ENCODE data around the gene RTBDN. TPM values are rescaled to one million over a fixed set of nuclear protein-coding genes. Genes with fewer than 3 reads are reported as not detected.

Gene RTBDN
- total RNA-seq, 1 donor from 2014 or later = 0.21 TPM

DNA sequence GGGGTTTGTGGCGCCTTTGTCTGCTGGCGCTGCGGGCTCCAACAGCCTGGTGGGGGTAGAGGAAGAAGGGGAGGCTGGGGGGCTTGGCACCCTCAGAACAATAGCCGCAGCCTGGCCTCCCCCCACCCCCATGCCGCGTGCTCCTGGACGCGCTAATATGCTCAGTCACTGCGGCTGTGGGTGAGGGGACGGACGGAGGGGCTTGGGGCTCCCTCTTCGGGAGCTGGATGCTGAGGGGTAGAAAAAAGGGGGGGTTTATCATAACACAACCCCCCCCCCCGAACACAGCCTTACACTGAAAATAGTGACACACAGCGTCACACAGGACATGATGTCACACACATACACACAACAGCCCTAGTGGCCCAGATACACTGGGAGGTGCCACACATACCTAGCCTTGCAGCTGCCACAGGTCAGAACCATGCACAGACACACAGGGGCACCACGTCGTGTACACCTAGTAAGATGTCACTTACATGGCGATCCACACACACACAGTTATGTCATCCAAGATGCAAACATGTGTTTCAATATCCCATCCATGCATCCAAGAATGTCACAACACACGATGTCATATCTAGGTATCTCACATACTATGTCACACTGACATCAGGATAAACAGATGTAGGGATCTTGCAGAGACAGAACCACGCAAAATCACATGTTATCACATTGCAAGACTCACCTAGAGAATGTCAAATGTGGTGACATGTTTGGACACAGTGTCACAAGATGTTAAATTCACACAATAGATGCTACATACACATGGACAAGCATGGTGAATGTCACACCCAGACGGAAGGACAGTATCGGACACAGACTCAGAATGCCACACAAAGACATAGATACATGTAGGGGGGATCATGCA, 4.7 kb upstream of the RTBDN start:
- H3K27me3 ChIP-seq (ENCODE audit: control insufficient read depth, insufficient read depth, low read length) = peaks cover 75% of the 10 kb centered on the region
- H3K36me3 ChIP-seq (ENCODE audit: control insufficient read depth, insufficient read depth, low read length) = no peaks in the 10 kb centered on the region
- DNase-seq (ENCODE audit: low read depth) = no peak
- H3K4me3 ChIP-seq (ENCODE audit: low read depth, low read length) = peak overlapping the region; percentile 35
- TF ChIP-seq, protein P1, sequence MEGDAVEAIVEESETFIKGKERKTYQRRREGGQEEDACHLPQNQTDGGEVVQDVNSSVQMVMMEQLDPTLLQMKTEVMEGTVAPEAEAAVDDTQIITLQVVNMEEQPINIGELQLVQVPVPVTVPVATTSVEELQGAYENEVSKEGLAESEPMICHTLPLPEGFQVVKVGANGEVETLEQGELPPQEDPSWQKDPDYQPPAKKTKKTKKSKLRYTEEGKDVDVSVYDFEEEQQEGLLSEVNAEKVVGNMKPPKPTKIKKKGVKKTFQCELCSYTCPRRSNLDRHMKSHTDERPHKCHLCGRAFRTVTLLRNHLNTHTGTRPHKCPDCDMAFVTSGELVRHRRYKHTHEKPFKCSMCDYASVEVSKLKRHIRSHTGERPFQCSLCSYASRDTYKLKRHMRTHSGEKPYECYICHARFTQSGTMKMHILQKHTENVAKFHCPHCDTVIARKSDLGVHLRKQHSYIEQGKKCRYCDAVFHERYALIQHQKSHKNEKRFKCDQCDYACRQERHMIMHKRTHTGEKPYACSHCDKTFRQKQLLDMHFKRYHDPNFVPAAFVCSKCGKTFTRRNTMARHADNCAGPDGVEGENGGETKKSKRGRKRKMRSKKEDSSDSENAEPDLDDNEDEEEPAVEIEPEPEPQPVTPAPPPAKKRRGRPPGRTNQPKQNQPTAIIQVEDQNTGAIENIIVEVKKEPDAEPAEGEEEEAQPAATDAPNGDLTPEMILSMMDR (IDR thresholded peaks at IDR 0.05; ENCODE audit: insufficient read depth, low read length, poor library complexity, severe bottlenecking) = no peak

DNA sequence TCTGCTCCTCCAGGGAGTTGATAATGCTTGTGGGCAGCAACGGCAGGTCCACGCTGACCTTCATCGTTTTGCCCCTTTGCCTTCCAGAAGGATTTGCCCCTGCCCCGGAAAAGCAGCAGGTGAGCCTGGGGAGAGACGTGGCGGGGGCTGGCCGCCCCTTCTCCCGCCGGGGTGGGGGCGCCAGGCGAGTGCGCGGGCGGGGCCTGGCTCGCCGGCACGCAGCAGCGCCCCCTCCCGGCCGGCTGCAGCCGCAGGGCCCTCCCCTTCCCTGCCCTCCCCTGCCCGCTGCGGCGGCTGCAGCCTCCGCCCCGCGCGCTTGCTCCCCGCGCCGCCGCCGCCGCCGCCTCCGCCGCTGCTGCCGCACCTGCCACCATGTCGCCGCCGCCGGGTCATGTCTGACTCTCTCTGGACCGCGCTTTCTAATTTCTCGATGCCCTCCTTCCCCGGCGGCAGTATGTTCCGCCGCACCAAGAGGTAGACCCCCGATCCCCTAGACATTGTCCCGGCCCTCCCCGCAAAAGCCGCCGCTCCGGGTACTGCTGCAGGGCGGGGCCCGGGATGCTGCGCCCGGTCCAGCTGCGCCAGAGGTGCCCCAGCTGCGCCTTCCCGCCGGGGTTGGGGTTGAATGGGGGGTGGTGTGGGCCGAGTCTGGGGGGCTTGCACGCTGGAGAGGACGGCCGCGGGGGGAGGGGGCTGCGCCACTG, 4.0 kb upstream of the RTBDN start, which contains the start of gene MAST1:
MAST1 (plus strand) TSS at position 334 of the 704 bp plus-strand sequence; CDS start at position 392, 58 bp downstream.
- Histone ChIP-seq H3K4me3 (ENCODE audit: low read depth, low read length) (peak within 1 kb of the TSS; percentile 35), H3K27me3 (ENCODE audit: control insufficient read depth, insufficient read depth, low read length) (peaks cover 80% of the 10 kb centered on the region), H3K36me3 (ENCODE audit: control insufficient read depth, insufficient read depth, low read length) (no peaks in the 10 kb centered on the region)
- TF ChIP-seq, protein P1 (IDR thresholded peaks at IDR 0.05; ENCODE audit: insufficient read depth, low read length, poor library complexity, severe bottlenecking) = no peak
- DNase-seq (ENCODE audit: low read depth) = no peak

DNA sequence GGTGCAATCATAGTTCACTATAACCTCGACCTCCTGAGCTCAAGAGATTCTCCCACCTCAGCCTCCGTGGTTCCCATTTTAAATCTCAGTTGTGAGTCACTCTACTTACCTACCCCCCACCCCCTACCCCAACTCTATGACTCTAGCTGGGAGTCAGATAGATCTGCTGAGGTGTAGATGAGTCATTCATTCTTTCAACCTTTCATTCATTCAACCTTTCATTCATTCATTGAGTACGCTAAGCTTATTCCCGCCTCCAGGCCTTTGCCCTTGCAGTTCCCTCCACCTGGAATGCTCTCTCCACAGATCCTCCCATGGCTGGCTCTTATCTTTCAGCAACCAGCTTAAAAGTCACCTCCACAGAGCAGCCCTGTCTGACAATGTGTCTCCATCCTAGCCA, 2.8 kb upstream of the RTBDN start:
- TF ChIP-seq, protein P1 (IDR thresholded peaks at IDR 0.05; ENCODE audit: insufficient read depth, low read length, poor library complexity, severe bottlenecking) = no peak
- no peak for DNase-seq (ENCODE audit: low read depth)
- Histone ChIP-seq H3K27me3 (ENCODE audit: control insufficient read depth, insufficient read depth, low read length) (peaks cover 83% of the 10 kb centered on the region), H3K36me3 (ENCODE audit: control insufficient read depth, insufficient read depth, low read length) (no peaks in the 10 kb centered on the region), H3K4me3 (ENCODE audit: low read depth, low read length) (no peak overlapping the region)

DNA sequence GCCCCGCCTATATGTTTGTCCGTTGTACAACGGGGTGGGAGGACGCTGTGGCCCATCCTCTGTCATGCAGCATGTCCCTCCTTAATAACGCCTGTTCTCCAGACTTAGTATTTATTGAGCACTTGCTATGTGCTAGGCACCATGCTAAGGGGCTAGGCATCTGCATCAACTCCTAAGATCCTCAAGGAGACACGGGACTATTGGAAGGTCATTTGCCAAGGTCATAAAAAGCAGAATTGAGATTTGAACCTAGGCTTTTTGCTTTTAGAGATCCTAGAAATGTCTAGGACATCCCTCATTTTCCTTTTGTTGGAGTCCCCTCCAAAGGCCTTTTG, 2.1 kb upstream of the RTBDN start:
- H3K4me3 ChIP-seq (ENCODE audit: low read depth, low read length) = no peak overlapping the region
- TF ChIP-seq, protein P1 (IDR thresholded peaks at IDR 0.05; ENCODE audit: insufficient read depth, low read length, poor library complexity, severe bottlenecking) = no peak
- DNase-seq (ENCODE audit: low read depth) = no peak
- H3K36me3 ChIP-seq (ENCODE audit: control insufficient read depth, insufficient read depth, low read length) = no peaks in the 10 kb centered on the region
- H3K27me3 ChIP-seq (ENCODE audit: control insufficient read depth, insufficient read depth, low read length) = peaks cover 81% of the 10 kb centered on the region

DNA sequence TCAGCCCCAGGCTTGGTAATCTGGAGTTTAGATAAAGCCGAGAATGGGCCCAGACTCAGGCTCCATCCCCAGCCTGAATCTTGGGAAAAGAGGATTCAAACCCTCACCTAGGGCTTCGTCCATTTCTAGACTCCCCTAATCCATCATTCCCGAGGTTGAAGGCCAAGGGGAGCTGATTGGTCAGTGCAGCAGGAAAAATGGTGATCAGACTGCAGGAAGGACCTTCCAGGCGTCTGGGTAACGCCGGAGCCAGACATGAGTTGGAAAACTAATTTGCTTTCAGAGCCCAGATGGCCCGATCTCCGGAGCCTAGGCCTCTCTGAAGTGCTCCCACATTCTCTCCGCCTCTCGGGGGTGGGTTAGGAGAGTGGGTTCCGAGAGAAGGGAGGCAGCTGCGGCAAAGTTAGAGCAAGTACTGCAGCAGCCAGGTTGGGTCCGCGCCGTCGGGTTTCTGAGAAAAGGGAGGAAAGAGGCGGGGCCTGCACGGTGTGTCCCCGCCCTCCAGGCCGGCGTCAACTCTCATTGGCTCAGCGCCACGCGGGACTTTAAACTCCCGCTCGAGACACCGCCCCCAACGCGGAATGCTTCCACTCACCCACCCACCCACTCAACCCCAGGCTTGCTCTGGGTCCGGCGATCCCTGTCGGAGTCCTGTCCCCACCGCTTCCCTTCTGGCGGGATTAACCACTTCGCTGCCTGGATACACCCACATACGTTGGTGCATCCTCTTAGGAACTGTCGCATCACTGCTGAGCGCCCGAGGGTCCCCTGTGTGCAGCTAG, 788 bp upstream of the RTBDN start:
- no peak for DNase-seq (ENCODE audit: low read depth)
- Histone ChIP-seq H3K4me3 (ENCODE audit: low read depth, low read length) (no peak overlapping the region), H3K36me3 (ENCODE audit: control insufficient read depth, insufficient read depth, low read length) (no peaks in the 10 kb centered on the region), H3K27me3 (ENCODE audit: control insufficient read depth, insufficient read depth, low read length) (peaks cover 76% of the 10 kb centered on the region)
- TF ChIP-seq, protein P1 (IDR thresholded peaks at IDR 0.05; ENCODE audit: insufficient read depth, low read length, poor library complexity, severe bottlenecking) = no peak

All from kidney epithelial cell (primary cell).